ENCODE results near the gene HOXA13.

DNA sequence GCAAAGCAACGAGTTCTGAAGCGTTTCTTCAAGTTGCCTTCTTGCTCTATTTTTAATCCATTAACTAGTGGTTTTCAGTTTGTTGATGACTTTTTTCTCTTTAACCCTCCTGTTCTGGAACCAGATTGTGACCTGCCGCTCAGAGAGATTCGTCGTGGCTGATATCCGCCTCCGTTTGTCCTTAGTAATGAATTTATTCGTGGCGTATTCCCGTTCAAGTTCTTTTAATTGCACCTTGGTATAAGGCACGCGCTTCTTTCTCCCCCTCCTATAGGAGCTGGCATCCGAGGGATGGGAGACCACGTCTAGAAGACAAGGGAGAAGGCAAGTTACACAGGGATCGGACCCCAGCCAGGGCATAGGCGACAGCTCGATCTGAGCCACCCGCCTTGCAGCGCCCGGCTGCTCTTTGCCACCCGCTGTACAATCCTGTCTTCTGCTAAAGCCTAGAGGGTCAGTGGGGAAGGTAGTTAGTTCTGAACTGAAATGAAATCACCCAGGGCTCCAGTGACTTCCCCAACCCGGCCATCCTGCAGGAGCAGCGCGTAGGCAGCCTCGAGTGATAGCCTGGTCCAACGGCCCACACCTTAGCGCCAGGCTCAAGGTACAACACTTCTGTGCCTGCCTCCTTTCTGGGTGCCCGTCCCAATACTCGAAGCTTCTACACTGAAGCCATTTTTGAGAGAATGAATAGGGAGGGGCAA lies 1.6 kb downstream of the HOXA13 start:
- TF ChIP-seq, protein P1, sequence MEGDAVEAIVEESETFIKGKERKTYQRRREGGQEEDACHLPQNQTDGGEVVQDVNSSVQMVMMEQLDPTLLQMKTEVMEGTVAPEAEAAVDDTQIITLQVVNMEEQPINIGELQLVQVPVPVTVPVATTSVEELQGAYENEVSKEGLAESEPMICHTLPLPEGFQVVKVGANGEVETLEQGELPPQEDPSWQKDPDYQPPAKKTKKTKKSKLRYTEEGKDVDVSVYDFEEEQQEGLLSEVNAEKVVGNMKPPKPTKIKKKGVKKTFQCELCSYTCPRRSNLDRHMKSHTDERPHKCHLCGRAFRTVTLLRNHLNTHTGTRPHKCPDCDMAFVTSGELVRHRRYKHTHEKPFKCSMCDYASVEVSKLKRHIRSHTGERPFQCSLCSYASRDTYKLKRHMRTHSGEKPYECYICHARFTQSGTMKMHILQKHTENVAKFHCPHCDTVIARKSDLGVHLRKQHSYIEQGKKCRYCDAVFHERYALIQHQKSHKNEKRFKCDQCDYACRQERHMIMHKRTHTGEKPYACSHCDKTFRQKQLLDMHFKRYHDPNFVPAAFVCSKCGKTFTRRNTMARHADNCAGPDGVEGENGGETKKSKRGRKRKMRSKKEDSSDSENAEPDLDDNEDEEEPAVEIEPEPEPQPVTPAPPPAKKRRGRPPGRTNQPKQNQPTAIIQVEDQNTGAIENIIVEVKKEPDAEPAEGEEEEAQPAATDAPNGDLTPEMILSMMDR (IDR thresholded peaks at IDR 0.05) = no peak
- no peak for TF ChIP-seq POLR2A (IDR thresholded peaks at IDR 0.05)
- no peak for TF ChIP-seq POLR2AphosphoS5 (IDR thresholded peaks at IDR 0.05)
